Neural progenitor cell (in vitro differentiated cells): ENCODE data around the gene OR52W1.

ENCODE experiments used
- CTCF ChIP-seq: fragments of 200-600 bp; sonication (generic); IDR thresholded peaks from 2 replicates; pipeline ENCODE4 v1.5.1; 2017; ENCODE audit warnings: antibody characterized with exemption, mild to moderate bottlenecking
- EZH2 ChIP-seq: fragments of 200-600 bp; sonication (generic); IDR thresholded peaks from 2 replicates; pipeline ENCODE4 v1.6.1; 2017; ENCODE audit warnings: antibody characterized with exemption, mild to moderate bottlenecking, moderate library complexity
- EZH2phosphoT487 ChIP-seq: fragments of 200-600 bp; sonication (generic); IDR thresholded peaks from 2 replicates; pipeline ENCODE4 v1.6.1; 2017; ENCODE audit warnings: antibody characterized with exemption

GRCh38 chr11:6248248-6248647 lies 49.2 kb downstream of the OR52W1 start:
- TF ChIP-seq CTCF (no peak), EZH2phosphoT487 (no peak), EZH2 (no peak)
